AG09309 (cell line): ENCODE data around the gene CRACR2B.

ENCODE experiments used
- DNase-seq: peaks from one replicate; pipeline ENCODE4 v3.0.0-alpha.2; 2010; ENCODE audit warnings: low read depth
- H3K4me3 ChIP-seq: 2 replicates; pipeline ENCODE4 v1.5.1; 2011; ENCODE audit warnings: mild to moderate bottlenecking, low read depth, low read length, moderate library complexity; ENCODE audit not compliant: control insufficient read depth
- TF ChIP-seq, protein P1 (sequence below): IDR thresholded peaks from 2 replicates; pipeline ENCODE4 v1.5.1; 2011; ENCODE audit warnings: mild to moderate bottlenecking, low read depth, low read length, inconsistent platforms; ENCODE audit not compliant: insufficient read depth, control insufficient read depth; ENCODE audit errors: missing control alignments

The CRACR2B gene

DNA sequence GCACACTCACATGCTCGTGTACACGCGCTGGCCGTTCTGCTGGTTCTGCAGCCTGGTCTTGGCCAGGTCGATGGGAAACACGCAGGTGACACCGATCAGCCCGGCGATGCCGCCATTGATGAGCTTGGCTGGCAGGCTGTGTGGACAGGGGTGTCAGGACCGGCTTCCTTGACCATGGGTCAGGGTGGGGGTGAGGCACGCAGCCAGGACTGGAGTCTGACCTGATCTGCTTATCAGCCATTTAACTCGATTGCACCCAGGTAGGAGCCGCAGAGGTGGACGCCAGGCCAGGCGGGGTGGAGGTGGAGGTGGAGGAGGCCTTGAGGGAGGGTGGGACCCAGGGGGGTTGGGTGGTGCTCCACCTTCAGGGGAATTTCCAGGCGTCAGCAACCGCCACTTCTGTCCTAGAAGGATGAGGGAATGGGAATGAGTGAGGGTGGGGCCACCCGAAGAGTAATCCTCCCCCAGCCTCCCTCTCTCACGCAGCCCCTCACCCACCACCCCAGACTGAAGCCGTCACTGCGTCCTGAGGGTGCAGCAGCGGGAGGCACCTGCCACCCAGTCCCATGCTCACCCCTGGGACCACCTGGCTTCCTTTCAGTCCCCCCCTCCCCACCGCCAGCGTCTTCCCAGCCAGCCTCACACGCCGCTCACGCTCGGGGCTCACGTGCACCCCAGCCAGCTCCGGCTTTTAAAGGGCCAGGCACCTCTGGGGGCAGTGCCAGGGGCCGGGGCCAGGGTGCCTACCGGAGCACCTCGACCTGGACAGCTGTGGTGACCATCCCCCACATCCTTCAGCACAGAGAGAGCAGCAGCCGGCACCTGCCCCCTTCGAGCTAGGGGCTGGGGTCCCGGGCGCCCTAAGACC, 32.7 kb upstream of the CRACR2B start:
- no peak for DNase-seq
- TF ChIP-seq, protein P1, sequence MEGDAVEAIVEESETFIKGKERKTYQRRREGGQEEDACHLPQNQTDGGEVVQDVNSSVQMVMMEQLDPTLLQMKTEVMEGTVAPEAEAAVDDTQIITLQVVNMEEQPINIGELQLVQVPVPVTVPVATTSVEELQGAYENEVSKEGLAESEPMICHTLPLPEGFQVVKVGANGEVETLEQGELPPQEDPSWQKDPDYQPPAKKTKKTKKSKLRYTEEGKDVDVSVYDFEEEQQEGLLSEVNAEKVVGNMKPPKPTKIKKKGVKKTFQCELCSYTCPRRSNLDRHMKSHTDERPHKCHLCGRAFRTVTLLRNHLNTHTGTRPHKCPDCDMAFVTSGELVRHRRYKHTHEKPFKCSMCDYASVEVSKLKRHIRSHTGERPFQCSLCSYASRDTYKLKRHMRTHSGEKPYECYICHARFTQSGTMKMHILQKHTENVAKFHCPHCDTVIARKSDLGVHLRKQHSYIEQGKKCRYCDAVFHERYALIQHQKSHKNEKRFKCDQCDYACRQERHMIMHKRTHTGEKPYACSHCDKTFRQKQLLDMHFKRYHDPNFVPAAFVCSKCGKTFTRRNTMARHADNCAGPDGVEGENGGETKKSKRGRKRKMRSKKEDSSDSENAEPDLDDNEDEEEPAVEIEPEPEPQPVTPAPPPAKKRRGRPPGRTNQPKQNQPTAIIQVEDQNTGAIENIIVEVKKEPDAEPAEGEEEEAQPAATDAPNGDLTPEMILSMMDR = no peak
- peak overlapping the region; percentile 77 for H3K4me3 ChIP-seq

DNA sequence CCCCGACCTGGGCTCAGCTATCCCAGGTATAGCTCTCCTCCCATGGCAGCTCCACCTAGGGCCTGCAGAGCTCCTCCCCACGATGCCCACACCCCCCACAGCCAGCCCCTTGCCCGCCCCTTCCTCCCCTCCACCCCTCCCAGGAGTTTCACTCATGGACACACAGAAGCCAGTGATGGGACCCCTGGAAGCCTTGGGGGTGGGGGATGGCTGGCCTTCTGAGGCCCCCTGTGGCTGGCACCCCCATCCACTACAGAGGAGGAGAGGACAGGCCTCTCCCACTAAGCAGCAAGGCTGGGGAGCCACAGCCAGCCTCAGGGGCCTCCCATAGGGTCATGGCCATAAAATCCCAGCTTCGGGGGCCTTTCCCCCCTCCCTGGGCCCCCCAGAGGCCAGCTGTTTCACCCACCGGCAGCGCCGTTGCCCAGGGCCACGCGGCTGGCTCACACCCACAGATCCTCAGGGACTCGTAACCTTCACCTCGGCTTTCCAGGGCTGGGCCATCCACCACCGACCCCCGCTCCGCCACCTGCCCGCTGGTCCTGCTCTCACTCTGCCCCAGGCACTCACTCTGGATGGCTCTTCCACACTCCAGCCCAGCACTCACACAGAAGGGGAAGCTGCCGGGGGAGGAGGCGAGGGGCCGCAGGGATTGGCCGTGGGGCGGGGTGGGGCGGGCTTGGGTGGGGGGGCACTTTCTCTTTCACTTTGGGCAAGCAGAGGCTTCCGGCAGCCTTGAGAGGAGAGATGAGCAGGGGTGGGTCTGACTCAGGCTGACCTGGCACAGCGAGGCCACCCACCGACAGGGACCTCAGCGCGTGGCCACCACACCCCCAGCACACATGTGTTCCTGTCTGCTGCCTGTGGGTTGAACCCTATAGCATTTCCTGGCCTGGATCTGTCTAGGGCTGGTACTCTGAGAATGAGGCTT, 31.8 kb upstream of the CRACR2B start:
- H3K4me3 ChIP-seq = peak overlapping the region; percentile 77
- DNase-seq = no peak
- TF ChIP-seq, protein P1 = no peak

DNA sequence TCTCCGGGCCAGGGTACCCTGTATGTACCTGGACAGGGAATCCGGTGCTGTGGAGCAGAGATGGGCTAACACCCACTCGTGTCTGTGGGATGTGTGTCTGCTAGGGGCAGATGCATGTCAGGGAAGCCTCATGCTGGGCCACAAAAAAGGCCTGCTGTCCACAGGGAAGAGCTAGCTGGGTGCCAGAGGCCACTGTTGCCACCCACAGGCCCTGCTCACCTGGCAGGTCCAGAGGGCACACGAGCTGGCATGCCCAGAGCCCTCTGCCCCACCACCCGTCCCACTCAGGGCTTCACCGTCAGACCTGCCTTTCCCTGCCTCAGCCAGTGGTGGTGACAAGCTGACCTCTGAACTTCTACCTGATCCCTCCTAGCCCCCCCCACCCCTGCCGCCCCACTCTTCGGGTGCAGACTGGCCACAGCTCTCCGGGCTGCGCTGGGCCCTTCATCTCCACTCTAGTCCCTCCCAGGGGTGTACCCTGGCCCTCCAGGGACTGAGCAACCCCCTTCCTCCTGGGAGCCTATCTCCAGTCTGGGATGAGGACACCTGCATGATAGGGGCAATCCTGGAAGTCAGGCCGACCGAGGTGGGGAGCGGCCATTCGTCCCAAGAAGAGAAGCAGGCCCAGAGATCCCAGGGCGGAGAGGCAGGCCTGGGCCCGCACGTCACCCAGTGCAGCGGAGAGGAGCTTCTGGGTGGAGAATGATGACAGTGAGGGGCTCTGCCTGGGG, 31.0 kb upstream of the CRACR2B start:
- H3K4me3 ChIP-seq = peak overlapping the region; percentile 77
- DNase-seq = no peak
- TF ChIP-seq, protein P1 = no peak

DNA sequence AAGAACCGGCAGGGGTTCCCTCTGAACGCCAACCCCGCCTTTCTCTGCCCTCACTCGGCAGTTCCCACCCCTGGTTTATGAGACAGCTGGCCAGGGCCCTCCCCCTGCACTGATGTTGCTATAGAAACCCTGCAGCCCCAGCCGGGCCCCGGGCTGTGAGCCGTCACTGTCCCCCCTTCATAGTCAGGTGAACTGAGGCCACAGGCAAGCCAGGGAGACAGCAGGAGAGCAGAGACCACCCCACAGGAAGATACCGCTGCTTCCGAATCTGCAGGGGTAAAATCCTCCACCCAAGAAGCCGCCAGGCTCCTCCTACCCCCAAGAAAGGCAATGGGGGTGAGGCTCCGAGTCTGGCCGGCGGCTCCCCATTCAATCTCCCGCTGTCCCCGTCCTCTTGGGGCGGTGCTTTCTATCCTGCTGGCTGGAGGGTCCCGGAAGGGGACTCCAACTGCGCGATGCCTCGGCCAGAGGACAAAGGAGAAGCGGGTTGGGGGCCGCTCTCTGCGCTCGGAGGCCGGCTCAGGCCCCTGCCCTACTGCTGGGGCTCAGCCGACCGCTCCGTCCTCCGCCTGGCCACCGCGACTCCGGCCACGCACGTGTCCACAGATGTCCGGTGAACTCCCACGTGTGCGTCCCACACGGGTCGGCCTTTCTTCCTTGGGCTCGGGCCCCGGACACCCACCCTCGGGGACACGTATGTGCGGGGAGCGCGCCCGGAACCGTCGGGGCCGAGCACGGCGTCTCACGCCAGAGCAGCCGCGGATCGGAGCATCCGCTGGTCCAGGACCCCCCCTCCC, 30.2 kb upstream of the CRACR2B start:
- no peak for DNase-seq
- TF ChIP-seq, protein P1 = no peak
- H3K4me3 ChIP-seq = peak overlapping the region; percentile 77

DNA sequence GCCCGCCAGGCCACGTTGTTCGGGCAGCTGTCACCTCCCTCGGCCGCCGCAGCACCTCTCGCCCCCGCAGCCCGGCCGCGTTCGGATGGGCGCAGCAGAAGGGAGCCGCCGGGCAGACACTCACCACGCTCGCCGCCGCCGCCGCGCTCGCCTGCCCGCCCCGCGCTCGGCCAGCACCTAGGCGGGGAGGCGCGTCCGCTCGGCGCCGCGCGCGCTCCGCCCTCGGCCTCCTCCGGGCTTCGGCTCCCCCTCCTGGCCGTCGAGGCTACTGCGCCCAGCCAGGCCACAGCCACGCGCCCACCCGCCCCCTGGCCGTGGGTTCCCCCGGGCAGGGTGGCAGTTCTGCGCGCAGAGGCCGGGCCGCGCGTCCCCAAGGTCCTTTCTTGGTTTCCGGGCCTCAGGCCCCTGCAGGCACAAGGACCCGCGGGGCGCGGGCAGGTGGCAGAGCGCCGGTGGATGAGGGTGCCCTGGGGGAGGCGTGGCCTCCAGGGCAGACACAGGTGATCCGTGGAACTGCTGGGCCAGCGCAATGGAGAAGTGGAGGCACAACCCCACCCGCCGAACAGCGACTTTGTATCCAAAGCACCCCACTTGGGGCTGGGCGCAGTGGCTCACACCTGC, 29.5 kb upstream of the CRACR2B start, which contains the start of gene SLC25A22:
SLC25A22 (minus strand) TSS at position 189 of the 621 bp plus-strand sequence. CDS start 3,275 bp downstream, outside the sequence.
- TF ChIP-seq, protein P1 = peak; percentile 59
- DNase-seq = no peak
- peak within 1 kb of the TSS; percentile 77 for H3K4me3 ChIP-seq
